IPS-20b (cell line): Measurements from ENCODE around the gene ALK.

Experiments
- H3K27ac ChIP-seq: one replicate; pipeline ENCODE4 v1.5.1; 2013; ENCODE audit warnings: low read length
- H3K27me3 ChIP-seq: 2 replicates; pipeline ENCODE4 v1.6.1; 2013; ENCODE audit warnings: mild to moderate bottlenecking, low read length, inconsistent platforms; ENCODE audit not compliant: insufficient read depth
- H3K36me3 ChIP-seq: 2 replicates; pipeline ENCODE4 v1.6.1; 2013; ENCODE audit warnings: low read depth, mild to moderate bottlenecking, inconsistent platforms, low read length, moderate library complexity; ENCODE audit not compliant: insufficient read depth
- H3K4me1 ChIP-seq: 2 replicates; pipeline ENCODE4 v1.6.1; 2013; ENCODE audit warnings: mild to moderate bottlenecking, control low read depth, inconsistent platforms, low read length, moderate library complexity; ENCODE audit not compliant: insufficient read depth
- H3K4me3 ChIP-seq: 2 replicates; pipeline ENCODE4 v1.5.1; 2013; ENCODE audit warnings: mild to moderate bottlenecking, low read length, inconsistent platforms
- H3K9ac ChIP-seq: 2 replicates; pipeline ENCODE4 v1.6.1; 2013; ENCODE audit warnings: low read depth, mild to moderate bottlenecking, inconsistent platforms, low read length, moderate library complexity
- H3K9me3 ChIP-seq: 2 replicates; pipeline ENCODE4 v1.6.1; 2013; ENCODE audit warnings: mild to moderate bottlenecking, low read depth, low read length, inconsistent platforms; ENCODE audit not compliant: insufficient read depth

Gene ALK

GRCh38 chr2:29663268-29663667, 258.1 kb downstream of the ALK start:
- H3K4me1 ChIP-seq, result no peaks in the 10 kb centered on the region
- no peaks in the 10 kb centered on the region for H3K27me3 ChIP-seq
- no peaks in the 10 kb centered on the region for H3K36me3 ChIP-seq
- no peak overlapping the region for H3K4me3 ChIP-seq
- H3K9me3 ChIP-seq, result no peaks in the 10 kb centered on the region
- H3K9ac ChIP-seq, result no peak overlapping the region
- H3K27ac ChIP-seq, result no peak overlapping the region

GRCh38 chr2:29662861-29663260, 258.5 kb downstream of the ALK start:
- Histone ChIP-seq H3K36me3 (no peaks in the 10 kb centered on the region), H3K27me3 (no peaks in the 10 kb centered on the region), H3K27ac (no peak overlapping the region)

GRCh38 chr2:29660201-29660600, 261.2 kb downstream of the ALK start:
- H3K9me3 ChIP-seq, result no peaks in the 10 kb centered on the region
- no peaks in the 10 kb centered on the region for H3K36me3 ChIP-seq
- H3K4me3 ChIP-seq, result no peak overlapping the region
- no peak overlapping the region for H3K27ac ChIP-seq
- H3K9ac ChIP-seq, result no peak overlapping the region
- H3K27me3 ChIP-seq, result no peaks in the 10 kb centered on the region
- no peaks in the 10 kb centered on the region for H3K4me1 ChIP-seq

More at GRCh38 chr2:29662861-29663260, 258.5 kb downstream of the ALK start:
- Histone ChIP-seq H3K4me1 (no peaks in the 10 kb centered on the region), H3K9ac (no peak overlapping the region), H3K4me3 (no peak overlapping the region), H3K9me3 (no peaks in the 10 kb centered on the region)

GRCh38 chr2:29659178-29659577, 262.2 kb downstream of the ALK start:
- no peaks in the 10 kb centered on the region for H3K27me3 ChIP-seq
- no peaks in the 10 kb centered on the region for H3K9me3 ChIP-seq
- no peak overlapping the region for H3K9ac ChIP-seq
- H3K27ac ChIP-seq, result no peak overlapping the region
- H3K36me3 ChIP-seq, result no peaks in the 10 kb centered on the region
- no peak overlapping the region for H3K4me3 ChIP-seq
- no peaks in the 10 kb centered on the region for H3K4me1 ChIP-seq

GRCh38 chr2:29657674-29658073, 263.7 kb downstream of the ALK start:
- no peaks in the 10 kb centered on the region for H3K4me1 ChIP-seq

GRCh38 chr2:29655391-29656086, 265.8 kb downstream of the ALK start:
- H3K9ac ChIP-seq, result no peak overlapping the region
- H3K27ac ChIP-seq, result no peak overlapping the region
- no peak overlapping the region for H3K4me3 ChIP-seq
- no peaks in the 10 kb centered on the region for H3K36me3 ChIP-seq
- H3K27me3 ChIP-seq, result no peaks in the 10 kb centered on the region
- no peaks in the 10 kb centered on the region for H3K9me3 ChIP-seq
- H3K4me1 ChIP-seq, result no peaks in the 10 kb centered on the region

More at GRCh38 chr2:29657674-29658073, 263.7 kb downstream of the ALK start:
- Histone ChIP-seq H3K9ac (no peak overlapping the region), H3K4me3 (no peak overlapping the region), H3K36me3 (no peaks in the 10 kb centered on the region), H3K27me3 (no peaks in the 10 kb centered on the region), H3K9me3 (no peaks in the 10 kb centered on the region), H3K27ac (no peak overlapping the region)

GRCh38 chr2:29650631-29651097, 270.7 kb downstream of the ALK start:
- no peak overlapping the region for H3K9ac ChIP-seq
- H3K4me3 ChIP-seq, result no peak overlapping the region
- H3K27me3 ChIP-seq, result no peaks in the 10 kb centered on the region
- H3K27ac ChIP-seq, result no peak overlapping the region
- no peaks in the 10 kb centered on the region for H3K4me1 ChIP-seq
- no peaks in the 10 kb centered on the region for H3K36me3 ChIP-seq
- peaks cover 5% of the 10 kb centered on the region; the same call in 1 of the 2 replicates for H3K9me3 ChIP-seq

GRCh38 chr2:29644949-29645348, 276.4 kb downstream of the ALK start:
- no peaks in the 10 kb centered on the region for H3K4me1 ChIP-seq
- no peak overlapping the region for H3K9ac ChIP-seq
- H3K9me3 ChIP-seq, result peaks cover 5% of the 10 kb centered on the region; the same call in 1 of the 2 replicates
- no peaks in the 10 kb centered on the region for H3K36me3 ChIP-seq
- H3K27ac ChIP-seq, result no peak overlapping the region
- no peak overlapping the region for H3K4me3 ChIP-seq
- no peaks in the 10 kb centered on the region for H3K27me3 ChIP-seq

- H3K9me3 ChIP-seq, result no peaks in the 10 kb centered on the region
- H3K36me3 ChIP-seq, result no peaks in the 10 kb centered on the region
- H3K4me3 ChIP-seq, result no peak overlapping the region
- H3K4me1 ChIP-seq, result no peaks in the 10 kb centered on the region
- H3K27me3 ChIP-seq, result no peaks in the 10 kb centered on the region
- no peak overlapping the region for H3K27ac ChIP-seq
- H3K9ac ChIP-seq, result no peak overlapping the region
Measured at GRCh38 chr2:29643196-29643595, 278.2 kb downstream of the ALK start.

GRCh38 chr2:29640360-29640759, 281.0 kb downstream of the ALK start:
- H3K9ac ChIP-seq, result no peak overlapping the region
- no peak overlapping the region for H3K27ac ChIP-seq

GRCh38 chr2:29638641-29639040, 282.7 kb downstream of the ALK start:
- Histone ChIP-seq H3K27ac (no peak overlapping the region), H3K4me3 (no peak overlapping the region), H3K9me3 (no peaks in the 10 kb centered on the region), H3K9ac (no peak overlapping the region), H3K27me3 (no peaks in the 10 kb centered on the region), H3K4me1 (no peaks in the 10 kb centered on the region), H3K36me3 (no peaks in the 10 kb centered on the region)

More at GRCh38 chr2:29640360-29640759, 281.0 kb downstream of the ALK start:
- H3K9me3 ChIP-seq, result no peaks in the 10 kb centered on the region
- H3K27me3 ChIP-seq, result no peaks in the 10 kb centered on the region
- no peak overlapping the region for H3K4me3 ChIP-seq
- H3K4me1 ChIP-seq, result no peaks in the 10 kb centered on the region
- no peaks in the 10 kb centered on the region for H3K36me3 ChIP-seq

GRCh38 chr2:29634916-29635315, 286.5 kb downstream of the ALK start:
- Histone ChIP-seq H3K36me3 (no peaks in the 10 kb centered on the region), H3K27me3 (no peaks in the 10 kb centered on the region), H3K4me1 (no peaks in the 10 kb centered on the region), H3K9ac (no peak overlapping the region), H3K27ac (no peak overlapping the region), H3K9me3 (no peaks in the 10 kb centered on the region), H3K4me3 (no peak overlapping the region)
